ENCODE measurements around the gene WNT8B. TPM values are rescaled to one million over a fixed set of nuclear protein-coding genes. Genes with fewer than 3 reads are reported as not detected.

Gene WNT8B
- total and polyA plus RNA-seq, 9 of the 15 experiments (the other 6 are each of a cell fraction or from before 2014, with no cell fraction given) = not detected

- TF ChIP-seq CUX1 (CRISPR knock-in tag; IDR thresholded peaks at IDR 0.05) (no peak), SIRT6 (IDR thresholded peaks at IDR 0.05; ENCODE audit: low read depth, low read length) (no peak), ZNF507 (tag; conservative IDR thresholded peaks at IDR 0.05) (no peak), BRCA1 (IDR thresholded peaks at IDR 0.05) (no peak), BRCA1 (CRISPR knock-in tag; IDR thresholded peaks at IDR 0.05) (no peak), CEBPB (tag; IDR thresholded peaks at IDR 0.05) (no peak), KDM4B (IDR thresholded peaks at IDR 0.05; ENCODE audit: borderline replicate concordance in 2 of 2, low read depth in 1 of 2) (no peak), NBN (IDR thresholded peaks at IDR 0.05; ENCODE audit: low read depth) (peak; percentile 58), MECOM (CRISPR knock-in tag; IDR thresholded peaks at IDR 0.05) (no peak), BRF1 (IDR thresholded peaks at IDR 0.05; ENCODE audit: borderline replicate concordance, extremely low read depth, insufficient read length) (no peak), TFAM (CRISPR knock-in tag; conservative IDR thresholded peaks at IDR 0.05) (no peak), CBFA2T3 (IDR thresholded peaks at IDR 0.05) (no peak), RREB1 (CRISPR knock-in tag; IDR thresholded peaks at IDR 0.05) (no peak), GATAD2B (IDR thresholded peaks at IDR 0.05; ENCODE audit: borderline replicate concordance) (no peak)
Measured at GRCh38 chr10:100433253-100434240, 29.3 kb upstream of the WNT8B start (continued).
